H1 (cell line): Measurements from ENCODE around the gene CTPS2. TPM values are rescaled to one million over a fixed set of nuclear protein-coding genes. Genes with fewer than 3 reads are reported as not detected.

Experiments used
- E2F6 ChIP-seq: IDR thresholded peaks from 2 replicates; pipeline ENCODE4 v1.6.1; 2012; ENCODE audit warnings: inconsistent platforms
- polyA plus RNA-seq, 7 experiments: library from polyadenylated mRNA; depleted of rRNA in 3 of 7; stranded (reverse) in 5 of 7; unstranded in 2 of 7; fragments of >200 nt in 5 of 7; fragments of 200-250 nt in 2 of 7; gene quantifications; 1 replicate in 5 of 7; 2 replicates in 1 of 7; 4 replicates in 1 of 7; pipeline versions ENCODE4 v1.2.1 to v1.2.3, GENCODE V29; 2011 to 2013; ENCODE audit warnings: missing spikeins in 2 of 7, mixed read lengths in 2 of 7
- total RNA-seq: library from RNA; stranded (reverse); fragmentation: NEBNext Ultra II Directional; extraction: Animal tissue kit (Norgen Biotek cat#: 25700); gene quantifications from 2 replicates; pipeline ENCODE4 v1.2.1, GENCODE V29; 2021

Gene CTPS2
- total and polyA plus RNA-seq, 2 of the 8 experiments (the other 6 are each of a cell fraction or from before 2014, with no cell fraction given), result 17.1 to 34.0 TPM

GRCh38 chrX:16661495-16661894 lies 51.0 kb downstream of the CTPS2 start (continued):
- TF ChIP-seq E2F6, result no peak
